ENCODE results near the gene CDH1.

CDH1 gene

DNA sequence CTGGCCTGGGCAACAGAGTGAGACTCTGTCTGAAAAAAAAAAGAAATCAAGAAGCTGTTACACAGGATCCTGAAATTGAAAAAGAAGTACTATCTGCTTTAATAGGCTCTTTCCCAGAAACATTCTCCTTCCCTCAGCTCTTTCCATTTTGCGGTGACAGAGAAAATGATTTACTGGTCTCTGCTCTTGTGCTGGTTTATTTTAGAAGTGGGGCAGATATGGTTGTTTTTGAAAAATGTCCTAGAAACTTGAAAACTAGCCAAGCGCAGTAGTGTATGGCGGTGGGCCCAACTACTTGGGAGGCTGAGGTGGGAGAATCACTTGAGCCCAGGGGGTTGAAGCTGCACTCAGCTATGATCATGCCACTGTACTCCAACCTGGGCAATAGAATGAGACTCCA is 77.4 kb downstream of the CDH1 start:
- H3K4me3 ChIP-seq (replicated peaks; ENCODE audit: low read depth, low read length) = no peak overlapping the region
- DNase-seq (ENCODE audit: extremely low read depth, insufficient read length) = no peak
- peaks cover 2% of the 10 kb centered on the region for H3K36me3 ChIP-seq (ENCODE audit: control insufficient read depth, insufficient read depth, low read length)
- H3K27me3 ChIP-seq (replicated peaks; ENCODE audit: control insufficient read depth, insufficient read depth, low read length) = no peaks in the 10 kb centered on the region
- TF ChIP-seq, protein P1, sequence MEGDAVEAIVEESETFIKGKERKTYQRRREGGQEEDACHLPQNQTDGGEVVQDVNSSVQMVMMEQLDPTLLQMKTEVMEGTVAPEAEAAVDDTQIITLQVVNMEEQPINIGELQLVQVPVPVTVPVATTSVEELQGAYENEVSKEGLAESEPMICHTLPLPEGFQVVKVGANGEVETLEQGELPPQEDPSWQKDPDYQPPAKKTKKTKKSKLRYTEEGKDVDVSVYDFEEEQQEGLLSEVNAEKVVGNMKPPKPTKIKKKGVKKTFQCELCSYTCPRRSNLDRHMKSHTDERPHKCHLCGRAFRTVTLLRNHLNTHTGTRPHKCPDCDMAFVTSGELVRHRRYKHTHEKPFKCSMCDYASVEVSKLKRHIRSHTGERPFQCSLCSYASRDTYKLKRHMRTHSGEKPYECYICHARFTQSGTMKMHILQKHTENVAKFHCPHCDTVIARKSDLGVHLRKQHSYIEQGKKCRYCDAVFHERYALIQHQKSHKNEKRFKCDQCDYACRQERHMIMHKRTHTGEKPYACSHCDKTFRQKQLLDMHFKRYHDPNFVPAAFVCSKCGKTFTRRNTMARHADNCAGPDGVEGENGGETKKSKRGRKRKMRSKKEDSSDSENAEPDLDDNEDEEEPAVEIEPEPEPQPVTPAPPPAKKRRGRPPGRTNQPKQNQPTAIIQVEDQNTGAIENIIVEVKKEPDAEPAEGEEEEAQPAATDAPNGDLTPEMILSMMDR (IDR thresholded peaks at IDR 0.05; ENCODE audit: insufficient read depth, low read length, poor library complexity, severe bottlenecking) = no peak

DNA sequence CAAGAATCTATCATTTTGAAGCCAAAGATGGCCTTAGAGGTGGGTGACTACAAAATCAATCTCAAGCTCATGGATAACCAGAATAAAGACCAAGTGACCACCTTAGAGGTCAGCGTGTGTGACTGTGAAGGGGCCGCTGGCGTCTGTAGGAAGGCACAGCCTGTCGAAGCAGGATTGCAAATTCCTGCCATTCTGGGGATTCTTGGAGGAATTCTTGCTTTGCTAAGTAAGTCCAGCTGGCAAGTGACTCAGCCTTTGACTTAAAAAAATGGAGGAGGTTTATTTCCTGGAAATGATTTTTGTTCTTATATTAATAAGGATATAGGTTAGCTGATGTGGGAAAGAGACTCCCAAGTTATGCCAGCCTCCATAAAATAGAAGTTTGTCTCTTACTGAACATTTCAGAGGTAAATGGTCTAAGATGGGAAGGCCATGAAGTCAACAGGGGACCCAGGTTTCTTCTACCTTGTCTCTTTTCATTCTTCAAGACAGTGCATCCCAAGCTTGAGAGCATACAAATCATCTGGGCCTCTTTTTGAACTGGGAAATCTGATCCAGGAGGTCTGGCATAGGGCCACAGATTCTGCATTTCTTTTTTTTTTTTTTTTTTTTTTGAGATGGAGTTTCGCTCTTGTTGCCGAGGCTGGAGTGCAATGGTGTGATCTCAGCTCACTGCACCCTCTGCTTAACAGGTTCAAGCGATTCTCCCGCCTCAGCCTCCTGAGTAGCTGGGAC is 86.5 kb downstream of the CDH1 start:
- TF ChIP-seq, protein P1 (IDR thresholded peaks at IDR 0.05; ENCODE audit: insufficient read depth, low read length, poor library complexity, severe bottlenecking) = no peak
- H3K36me3 ChIP-seq (ENCODE audit: control insufficient read depth, insufficient read depth, low read length) = no peaks in the 10 kb centered on the region; the same call in 1 of the 2 replicates
- H3K4me3 ChIP-seq (replicated peaks; ENCODE audit: low read depth, low read length) = no peak overlapping the region
- no peak for DNase-seq (ENCODE audit: extremely low read depth, insufficient read length)
- no peaks in the 10 kb centered on the region for H3K27me3 ChIP-seq (replicated peaks; ENCODE audit: control insufficient read depth, insufficient read depth, low read length)

DNA sequence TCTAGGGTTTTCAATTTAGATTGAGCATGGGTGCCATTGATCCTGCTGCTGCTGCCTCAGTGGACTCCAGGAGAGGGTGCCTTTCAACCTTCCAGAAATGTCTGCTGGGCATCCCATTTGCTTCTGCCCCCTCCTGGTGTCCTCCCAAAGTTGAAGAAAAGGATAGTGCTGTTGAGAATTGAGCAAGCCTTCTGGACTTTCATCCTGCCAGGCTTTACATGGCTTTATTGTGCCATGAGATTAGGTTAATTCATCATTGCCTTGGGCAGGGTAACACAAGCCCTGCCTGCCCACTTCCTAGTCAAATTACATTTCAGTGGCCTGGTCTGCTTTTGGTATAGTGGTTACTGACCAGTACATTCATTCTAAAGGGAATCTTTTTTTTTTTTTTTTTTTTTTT is 88.3 kb downstream of the CDH1 start:
- DNase-seq (ENCODE audit: extremely low read depth, insufficient read length) = no peak
- Histone ChIP-seq H3K27me3 (replicated peaks; ENCODE audit: control insufficient read depth, insufficient read depth, low read length) (no peaks in the 10 kb centered on the region), H3K4me3 (replicated peaks; ENCODE audit: low read depth, low read length) (no peak overlapping the region), H3K36me3 (ENCODE audit: control insufficient read depth, insufficient read depth, low read length) (no peaks in the 10 kb centered on the region; the same call in 1 of the 2 replicates)
- TF ChIP-seq, protein P1 (IDR thresholded peaks at IDR 0.05; ENCODE audit: insufficient read depth, low read length, poor library complexity, severe bottlenecking) = no peak

DNA sequence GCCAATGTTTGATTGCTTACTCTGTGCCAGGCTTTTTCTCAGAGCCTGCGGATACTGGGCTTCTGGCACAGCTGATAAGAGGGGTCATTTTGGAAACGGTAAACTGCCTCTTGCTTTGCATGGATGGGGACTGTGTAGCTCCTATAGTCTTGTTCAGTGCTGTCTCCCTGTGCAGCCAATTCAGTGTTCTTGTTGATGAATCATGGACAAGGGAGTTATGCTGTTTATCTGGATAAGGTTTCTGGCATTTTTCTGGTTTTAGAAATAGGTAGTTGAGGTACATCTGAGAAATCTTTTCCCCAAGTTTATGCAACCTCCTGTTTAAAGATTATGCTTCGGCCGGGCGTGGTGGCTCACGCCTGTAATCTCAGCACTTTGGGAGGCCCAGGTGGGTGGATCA is 89.6 kb downstream of the CDH1 start:
- Histone ChIP-seq H3K27me3 (replicated peaks; ENCODE audit: control insufficient read depth, insufficient read depth, low read length) (no peaks in the 10 kb centered on the region), H3K36me3 (ENCODE audit: control insufficient read depth, insufficient read depth, low read length) (no peaks in the 10 kb centered on the region; the same call in 1 of the 2 replicates), H3K4me3 (replicated peaks; ENCODE audit: low read depth, low read length) (no peak overlapping the region)
- TF ChIP-seq, protein P1 (IDR thresholded peaks at IDR 0.05; ENCODE audit: insufficient read depth, low read length, poor library complexity, severe bottlenecking) = no peak
- no peak for DNase-seq (ENCODE audit: extremely low read depth, insufficient read length)

DNA sequence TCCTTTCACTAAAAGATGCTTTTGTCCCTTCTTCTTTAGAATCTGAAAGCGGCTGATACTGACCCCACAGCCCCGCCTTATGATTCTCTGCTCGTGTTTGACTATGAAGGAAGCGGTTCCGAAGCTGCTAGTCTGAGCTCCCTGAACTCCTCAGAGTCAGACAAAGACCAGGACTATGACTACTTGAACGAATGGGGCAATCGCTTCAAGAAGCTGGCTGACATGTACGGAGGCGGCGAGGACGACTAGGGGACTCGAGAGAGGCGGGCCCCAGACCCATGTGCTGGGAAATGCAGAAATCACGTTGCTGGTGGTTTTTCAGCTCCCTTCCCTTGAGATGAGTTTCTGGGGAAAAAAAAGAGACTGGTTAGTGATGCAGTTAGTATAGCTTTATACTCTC is 96.2 kb downstream of the CDH1 start:
- TF ChIP-seq, protein P1 (IDR thresholded peaks at IDR 0.05; ENCODE audit: insufficient read depth, low read length, poor library complexity, severe bottlenecking) = no peak
- no peaks in the 10 kb centered on the region for H3K36me3 ChIP-seq (ENCODE audit: control insufficient read depth, insufficient read depth, low read length)
- no peak overlapping the region for H3K4me3 ChIP-seq (replicated peaks; ENCODE audit: low read depth, low read length)
- DNase-seq (ENCODE audit: extremely low read depth, insufficient read length) = no peak
- no peaks in the 10 kb centered on the region for H3K27me3 ChIP-seq (replicated peaks; ENCODE audit: control insufficient read depth, insufficient read depth, low read length)
